Measurements from ENCODE around the gene MTCL1. TPM values are rescaled to one million over a fixed set of nuclear protein-coding genes. Genes with fewer than 3 reads are reported as not detected.

The MTCL1 gene
- total and polyA plus RNA-seq, 4 donors = 0.65 to 5.4 (median 1.4) TPM

GRCh38 chr18:8792688-8793316 lies 87.4 kb downstream of the MTCL1 start (continued):
- TF ChIP-seq MAX (IDR thresholded peaks at IDR 0.05) = no peak
- TF ChIP-seq HNF4A (conservative IDR thresholded peaks at IDR 0.05) = no peak
- TF ChIP-seq CTCF (IDR thresholded peaks at IDR 0.05; ENCODE audit: low read depth, low read length, missing input control) = no peak
- TF ChIP-seq RXRA (IDR thresholded peaks at IDR 0.05) = no peak
- TF ChIP-seq ATF3 (IDR thresholded peaks at IDR 0.05) = no peak
- no peak for TF ChIP-seq FOXA1 (IDR thresholded peaks at IDR 0.05)

GRCh38 chr18:8793445-8794155 lies 88.2 kb downstream of the MTCL1 start:
- H3K9me3 ChIP-seq (ENCODE audit: control insufficient read depth in 4 of 4, low read length in 3 of 4) = no peaks in the 10 kb centered on the region
- WGBS = 86% methylated on average over 13 of the region's 13 CpGs
- no peak overlapping the region for H3K9ac ChIP-seq (ENCODE audit: low read depth in 1 of 2, low read length in 2 of 2)
- no peak overlapping the region for H3K27ac ChIP-seq (ENCODE audit: low read depth in 1 of 2, low read length in 2 of 2)
- H3K4me1 ChIP-seq (ENCODE audit: control insufficient read depth in 4 of 4, insufficient read depth in 4 of 4, low read length in 3 of 4) = no peaks in the 10 kb centered on the region
- H3K27me3 ChIP-seq (ENCODE audit: control insufficient read depth in 4 of 4, insufficient read depth in 4 of 4, low read length in 3 of 4) = peaks cover 0 to 2% (median 0%) of the 10 kb centered on the region in 4 donors
- no peaks in the 10 kb centered on the region for H3K36me3 ChIP-seq (ENCODE audit: control insufficient read depth in 4 of 4, insufficient read depth in 3 of 4, low read depth in 1 of 4, low read length in 3 of 4)
- no peak overlapping the region for H3K4me3 ChIP-seq (ENCODE audit: low read depth in 1 of 3, low read length in 3 of 3)
- TF ChIP-seq RAD21 (IDR thresholded peaks at IDR 0.05) (no peak), ZBTB33 (IDR thresholded peaks at IDR 0.05) (no peak), SP1 (IDR thresholded peaks at IDR 0.05) (no peak), FOXA2 (IDR thresholded peaks at IDR 0.05) (no peak), JUND (IDR thresholded peaks at IDR 0.05) (no peak), EGR1 (IDR thresholded peaks at IDR 0.05; ENCODE audit: low read depth in 2 of 2) (no peak), TAF1 (conservative IDR thresholded peaks at IDR 0.05) (no peak), HNF4G (IDR thresholded peaks at IDR 0.05) (no peak), NR2F2 (IDR thresholded peaks at IDR 0.05) (no peak), ATF3 (IDR thresholded peaks at IDR 0.05) (no peak), MAX (IDR thresholded peaks at IDR 0.05) (no peak)
- TF ChIP-seq, protein P1, sequence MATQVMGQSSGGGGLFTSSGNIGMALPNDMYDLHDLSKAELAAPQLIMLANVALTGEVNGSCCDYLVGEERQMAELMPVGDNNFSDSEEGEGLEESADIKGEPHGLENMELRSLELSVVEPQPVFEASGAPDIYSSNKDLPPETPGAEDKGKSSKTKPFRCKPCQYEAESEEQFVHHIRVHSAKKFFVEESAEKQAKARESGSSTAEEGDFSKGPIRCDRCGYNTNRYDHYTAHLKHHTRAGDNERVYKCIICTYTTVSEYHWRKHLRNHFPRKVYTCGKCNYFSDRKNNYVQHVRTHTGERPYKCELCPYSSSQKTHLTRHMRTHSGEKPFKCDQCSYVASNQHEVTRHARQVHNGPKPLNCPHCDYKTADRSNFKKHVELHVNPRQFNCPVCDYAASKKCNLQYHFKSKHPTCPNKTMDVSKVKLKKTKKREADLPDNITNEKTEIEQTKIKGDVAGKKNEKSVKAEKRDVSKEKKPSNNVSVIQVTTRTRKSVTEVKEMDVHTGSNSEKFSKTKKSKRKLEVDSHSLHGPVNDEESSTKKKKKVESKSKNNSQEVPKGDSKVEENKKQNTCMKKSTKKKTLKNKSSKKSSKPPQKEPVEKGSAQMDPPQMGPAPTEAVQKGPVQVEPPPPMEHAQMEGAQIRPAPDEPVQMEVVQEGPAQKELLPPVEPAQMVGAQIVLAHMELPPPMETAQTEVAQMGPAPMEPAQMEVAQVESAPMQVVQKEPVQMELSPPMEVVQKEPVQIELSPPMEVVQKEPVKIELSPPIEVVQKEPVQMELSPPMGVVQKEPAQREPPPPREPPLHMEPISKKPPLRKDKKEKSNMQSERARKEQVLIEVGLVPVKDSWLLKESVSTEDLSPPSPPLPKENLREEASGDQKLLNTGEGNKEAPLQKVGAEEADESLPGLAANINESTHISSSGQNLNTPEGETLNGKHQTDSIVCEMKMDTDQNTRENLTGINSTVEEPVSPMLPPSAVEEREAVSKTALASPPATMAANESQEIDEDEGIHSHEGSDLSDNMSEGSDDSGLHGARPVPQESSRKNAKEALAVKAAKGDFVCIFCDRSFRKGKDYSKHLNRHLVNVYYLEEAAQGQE (IDR thresholded peaks at IDR 0.05) = no peak
- no peak for DNase-seq (ENCODE audit: low spot score)
